K562 (cell line): Measurements from ENCODE around the gene JPH4. TPM values are rescaled to one million over a fixed set of nuclear protein-coding genes. Genes with fewer than 3 reads are reported as not detected.

Experiments used
- ATAC-seq: fragments of 200-7000 bp; cut with Tn5 transposase; 3 replicates; pipeline ENCODE4 v1.9.1; 2020; ENCODE audit warnings: moderate library complexity
- BruUV-seq: library from RNA; stranded (reverse); fragments of 400-500 nt; replicated peaks from 2 replicates; lab custom pipeline; 2021; lab: Mats Ljungman, UMichigan
- CTCF ChIA-PET: fragments of 300-600 bp; formaldehyde crosslinking; extraction: SDS; loops from one replicate; lab custom pipeline; 2021; ENCODE audit warnings: low intra/inter-chr PET ratio; lab: Yijun Ruan, JAX
- POLR2A ChIA-PET: fragments of 300-600, 350-650 bp; sonication (Branson Sonifier 250); formaldehyde crosslinking; extraction: SDS; loops from one replicate; lab custom pipeline; 2021; ENCODE audit warnings: antibody characterized with exemption, inconsistent platforms; lab: Yijun Ruan, JAX
- DNase-seq, 4 experiments: peaks; one replicate each; pipeline versions ENCODE4 v3.0.0 to v3.0.0-alpha.2; 2011 to 2018; ENCODE audit warnings: low spot score in 3 of 4, mixed read lengths in 3 of 4; ENCODE audit errors: extremely low read depth in 1 of 4
- FAIRE-seq: peaks from 2 replicates; lab custom pipeline; 2011; peaks lifted over from hg19 to GRCh38; lab: Jason Lieb, UNC
- H2AFZ ChIP-seq: 2 replicates; pipeline ENCODE4 v1.6.0; 2011; ENCODE audit warnings: low read depth, low read length, control low read depth, inconsistent platforms
- H3K27ac ChIP-seq: fragments of 200-600 bp; 3 replicates; pipeline ENCODE4 v1.8.0; 2011; ENCODE audit warnings: low read depth, mild to moderate bottlenecking, control low read depth, inconsistent platforms, low read length, moderate library complexity, mixed read lengths; ENCODE audit errors: extremely low read depth
- H3K27me3 ChIP-seq, 2 experiments: fragments of 300-600 bp in 1 of 2; 2 replicates in 1 of 2; 3 replicates in 1 of 2; pipeline versions ENCODE4 v1.6.0 to v1.8.0; 2011; ENCODE audit warnings: inconsistent platforms in 2 of 2, low read length in 2 of 2, mild to moderate bottlenecking in 1 of 2, mixed read lengths in 1 of 2, moderate library complexity in 1 of 2; ENCODE audit not compliant: control insufficient read depth in 2 of 2, insufficient read depth in 2 of 2
- H3K36me3 ChIP-seq: fragments of 300-600 bp; 3 replicates; pipeline ENCODE4 v1.8.0; 2011; ENCODE audit warnings: mild to moderate bottlenecking, low read length, inconsistent platforms; ENCODE audit not compliant: control insufficient read depth, insufficient read depth
- H3K4me1 ChIP-seq, 2 experiments: fragments of 200-600 bp in 1 of 2; replicated peaks in 1 of 2; 2 replicates in 1 of 2; 3 replicates in 1 of 2; pipeline versions ENCODE4 v1.5.1 to v1.8.0; 2011; ENCODE audit warnings: inconsistent platforms in 2 of 2, low read length in 2 of 2, mild to moderate bottlenecking in 1 of 2, mixed read lengths in 1 of 2, moderate library complexity in 1 of 2; ENCODE audit not compliant: control insufficient read depth in 2 of 2, insufficient read depth in 2 of 2
- H3K4me2 ChIP-seq: 2 replicates; pipeline ENCODE4 v1.6.1; 2011; ENCODE audit warnings: low read length, control low read depth, inconsistent platforms, mixed read lengths; ENCODE audit not compliant: insufficient read depth
- H3K4me3 ChIP-seq: fragments of 200-600 bp; sonication (generic), shearing (Covaris generic); 2 replicates; pipeline ENCODE4 v1.5.1; 2016; ENCODE audit warnings: control low read depth, inconsistent platforms
- H3K79me2 ChIP-seq: fragments of 200-600 bp; 3 replicates; pipeline ENCODE4 v1.8.0; 2011; ENCODE audit warnings: low read length, inconsistent platforms; ENCODE audit not compliant: control insufficient read depth, insufficient read depth
- H3K9ac ChIP-seq, 2 experiments: 2 replicates each; pipeline versions ENCODE4 v1.6.0 to v1.6.1; 2011; ENCODE audit warnings: low read depth in 2 of 2, low read length in 2 of 2, control low read depth in 1 of 2, inconsistent platforms in 1 of 2, mild to moderate bottlenecking in 1 of 2, mixed read lengths in 1 of 2; ENCODE audit not compliant: insufficient read depth in 1 of 2
- H3K9me1 ChIP-seq: one replicate; pipeline ENCODE4 v1.6.0; 2011; ENCODE audit warnings: inconsistent platforms, mild to moderate bottlenecking, low read length, moderate library complexity; ENCODE audit not compliant: control insufficient read depth, insufficient read depth
- H3K9me3 ChIP-seq: replicated peaks from 2 replicates; pipeline ENCODE4 v1.5.1; 2011; ENCODE audit warnings: low read depth, low read length, inconsistent platforms; ENCODE audit not compliant: control insufficient read depth, insufficient read depth
- H4K20me1 ChIP-seq: replicated peaks from 2 replicates; pipeline ENCODE4 v1.6.1; 2011; ENCODE audit warnings: low read length, inconsistent platforms, mixed read lengths; ENCODE audit not compliant: control insufficient read depth, insufficient read depth
- ATF1 ChIP-seq, 2 experiments: fragments of 450-650 bp in 1 of 2; IDR thresholded peaks; 2 replicates each; pipeline ENCODE4 v1.6.1; 2016; ENCODE audit warnings: missing compliant biosample characterization in 1 of 2, missing genetic modification characterization in 1 of 2
- FIP1L1 ChIP-seq: fragments of 200-400 bp; formaldehyde crosslinking; IDR thresholded peaks from 2 replicates; pipeline ENCODE4 v1.6.1; 2018; ENCODE audit warnings: mild to moderate bottlenecking, low read depth, low read length; ENCODE audit not compliant: poor library complexity, severe bottlenecking
- FOXK1 ChIP-seq: sonication (generic); formaldehyde crosslinking; IDR thresholded peaks from 2 replicates; pipeline ENCODE4 v1.8.0; 2022; ENCODE audit warnings: missing genetic modification reagents, mild to moderate bottlenecking, borderline replicate concordance
- PATZ1 ChIP-seq: fragments of 250-450 bp; sonication (Bioruptor Pico); IDR thresholded peaks from 2 replicates; pipeline ENCODE4 v1.5.0; 2020; ENCODE audit warnings: mild to moderate bottlenecking, borderline replicate concordance
- PHB ChIP-seq: fragments of 250-450 bp; sonication (Bioruptor Pico); IDR thresholded peaks from 2 replicates; pipeline ENCODE4 v1.5.0; 2021
- POLR2A ChIP-seq: fragments of 450-650 bp; conservative IDR thresholded peaks from 2 replicates; pipeline ENCODE4 v1.6.1; 2016
- PURB ChIP-seq: sonication (generic); formaldehyde crosslinking; IDR thresholded peaks from 2 replicates; pipeline ENCODE4 v1.9.0; 2021; ENCODE audit warnings: low read depth, mild to moderate bottlenecking, missing genetic modification reagents
- RBBP5 ChIP-seq: fragments of 200-600 bp; sonication (generic); IDR thresholded peaks from 2 replicates; pipeline ENCODE4 v1.6.1; 2012; ENCODE audit warnings: borderline replicate concordance, mild to moderate bottlenecking, low read length, control low read depth, inconsistent platforms; ENCODE audit not compliant: insufficient read depth, poor library complexity, severe bottlenecking
- RFX1 ChIP-seq: fragments of 450-650 bp; IDR thresholded peaks from 2 replicates; pipeline ENCODE4 v1.6.1; 2016; ENCODE audit warnings: mild to moderate bottlenecking, moderate library complexity
- SMARCE1 ChIP-seq: fragments of 450-650 bp; IDR thresholded peaks from 2 replicates; pipeline ENCODE4 v1.7.1; 2016; ENCODE audit warnings: mild to moderate bottlenecking
- ZFP36 ChIP-seq: fragments of 150-350 bp; IDR thresholded peaks from 2 replicates; pipeline ENCODE4 v1.6.1; 2018; ENCODE audit warnings: low read length, low read depth; ENCODE audit not compliant: partially characterized antibody
- ZNF282 ChIP-seq: sonication (generic); formaldehyde crosslinking; IDR thresholded peaks from 2 replicates; pipeline ENCODE4 v1.8.1; 2023; ENCODE audit warnings: missing genetic modification reagents
- WGBS: fragments of 100-300 bp; shearing (Covaris generic); methylation state at CpG from one replicate; pipeline ENCODE4 v1.1.6; 2016; ENCODE audit warnings: low coverage, mixed read lengths; ENCODE audit not compliant: insufficient coverage; ENCODE audit errors: missing lambda C conversion rate; 5-methylcytosine and 5-hydroxymethylcytosine counted together
- in situ Hi-C: fragments of 300-500 bp; cut with MboI; formaldehyde crosslinking; loops from 4 replicates; pipeline ENCODE4 v1.15.0; 2018; ENCODE audit warnings: inconsistent platforms, mixed read lengths
- intact Hi-C: fragments of 100-400 bp; cut with micrococcal nuclease; formaldehyde crosslinking; loops from 2 replicates; pipeline ENCODE4 v1.14.2; 2022
- polyA plus RNA-seq, 8 experiments: library from polyadenylated mRNA; depleted of rRNA in 4 of 8; stranded (reverse) in 5 of 8; unstranded in 3 of 8; fragments of >200 nt; fragmentation: Nextera tagmentation in 2 of 8; fragmentation: Illumina TruSeq in 1 of 8; extraction: Ambion mirVana in 2 of 8; extraction: Trizol in 1 of 8; gene quantifications; 2 replicates each; pipeline versions ENCODE4 v1.2.1 to v1.2.3, GENCODE V29; 2011 to 2014; ENCODE audit warnings: inconsistent platforms in 1 of 8, missing spikeins in 1 of 8
- total RNA-seq, 7 experiments: library from RNA; depleted of rRNA in 6 of 7; stranded (reverse); fragments of >200 nt in 6 of 7; fragmentation: Illumina TruSeq in 2 of 7; extraction: Trizol in 2 of 7; gene quantifications; 2 replicates each; pipeline versions ENCODE4 v1.2.1 to v1.2.3, GENCODE V29; 2011 to 2021; ENCODE audit warnings: low replicate concordance in 1 of 7
- TF ChIP-seq, protein P1 (sequence below): fragments of 200-800 bp; sonication (Bioruptor generic); IDR thresholded peaks from 2 replicates; pipeline ENCODE4 v1.6.1; 2017; ENCODE audit warnings: missing genetic modification characterization, missing compliant biosample characterization

The JPH4 gene
- total and polyA plus RNA-seq, 9 of the 15 experiments (the other 6 are each of a cell fraction or from before 2014, with no cell fraction given) = 0.04 to 0.13 (median 0.06) TPM; not detected in 5

- Histone ChIP-seq H3K27ac (no peak overlapping the region), H3K4me1 (peaks cover 0 to 7% of the 10 kb centered on the region in 2 experiments; a peak in 3 of 5 replicates), H3K9ac (no peak overlapping the region), H3K4me2 (no peak overlapping the region), H4K20me1 (no peaks in the 10 kb centered on the region), H3K9me1 (no peaks in the 10 kb centered on the region), H2AFZ (no peak overlapping the region), H3K4me3 (no peak overlapping the region), H3K9me3 (no peaks in the 10 kb centered on the region), H3K79me2 (no peaks in the 10 kb centered on the region), H3K36me3 (no peaks in the 10 kb centered on the region), H3K27me3 (no peaks in the 10 kb centered on the region)
- ATAC-seq = no peak
- TF ChIP-seq FOXK1 (CRISPR knock-in tag) = no peak
- TF ChIP-seq FIP1L1 = no peak
- no peak for TF ChIP-seq RBBP5
- no peak for TF ChIP-seq PATZ1 (CRISPR knock-in tag)
- TF ChIP-seq POLR2A = no peak
- no peak for TF ChIP-seq PURB (CRISPR knock-in tag)
- no peak for TF ChIP-seq RFX1
- TF ChIP-seq ZNF282 (CRISPR knock-in tag) = no peak
- TF ChIP-seq ZFP36 = no peak
- TF ChIP-seq, protein P1, sequence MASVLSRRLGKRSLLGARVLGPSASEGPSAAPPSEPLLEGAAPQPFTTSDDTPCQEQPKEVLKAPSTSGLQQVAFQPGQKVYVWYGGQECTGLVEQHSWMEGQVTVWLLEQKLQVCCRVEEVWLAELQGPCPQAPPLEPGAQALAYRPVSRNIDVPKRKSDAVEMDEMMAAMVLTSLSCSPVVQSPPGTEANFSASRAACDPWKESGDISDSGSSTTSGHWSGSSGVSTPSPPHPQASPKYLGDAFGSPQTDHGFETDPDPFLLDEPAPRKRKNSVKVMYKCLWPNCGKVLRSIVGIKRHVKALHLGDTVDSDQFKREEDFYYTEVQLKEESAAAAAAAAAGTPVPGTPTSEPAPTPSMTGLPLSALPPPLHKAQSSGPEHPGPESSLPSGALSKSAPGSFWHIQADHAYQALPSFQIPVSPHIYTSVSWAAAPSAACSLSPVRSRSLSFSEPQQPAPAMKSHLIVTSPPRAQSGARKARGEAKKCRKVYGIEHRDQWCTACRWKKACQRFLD (CRISPR knock-in tag) = no peak
- TF ChIP-seq ATF1 (CRISPR knock-in tag; IDR thresholded peaks at IDR 0.05) = no peak
- no peak for TF ChIP-seq ATF1 (tag; IDR thresholded peaks at IDR 0.05)
- TF ChIP-seq PHB = no peak
- no peak for TF ChIP-seq SMARCE1
- 80% methylated on average over 1 of the region's 8 CpGs for WGBS
- CTCF ChIA-PET = no interaction called here
- POLR2A ChIA-PET = interaction anchor here (0.7 kb wide), 1 partner anchor 512 kb away, joined by 3 read pairs; no protein-coding TSS in a partner anchor
- no TSS peak for BruUV-seq
- intact Hi-C loops (loop anchor here (10.0 kb wide), 1 partner anchor 134 kb away; no protein-coding TSS in a partner anchor), in situ Hi-C loops (no loop called here)
- DNase-seq = no peak
- FAIRE-seq = no peak
Measured at GRCh38 chr14:23580948-23581281, 2.3 kb upstream of the JPH4 start.
